ENCODE measurements around the gene PRDM16. TPM values are rescaled to one million over a fixed set of nuclear protein-coding genes. Genes with fewer than 3 reads are reported as not detected.

PRDM16 gene
- polyA plus RNA-seq, 1 donor (not counting 4 experiments of a cell fraction or from before 2014, with no cell fraction given), result 0.05 TPM

DNA sequence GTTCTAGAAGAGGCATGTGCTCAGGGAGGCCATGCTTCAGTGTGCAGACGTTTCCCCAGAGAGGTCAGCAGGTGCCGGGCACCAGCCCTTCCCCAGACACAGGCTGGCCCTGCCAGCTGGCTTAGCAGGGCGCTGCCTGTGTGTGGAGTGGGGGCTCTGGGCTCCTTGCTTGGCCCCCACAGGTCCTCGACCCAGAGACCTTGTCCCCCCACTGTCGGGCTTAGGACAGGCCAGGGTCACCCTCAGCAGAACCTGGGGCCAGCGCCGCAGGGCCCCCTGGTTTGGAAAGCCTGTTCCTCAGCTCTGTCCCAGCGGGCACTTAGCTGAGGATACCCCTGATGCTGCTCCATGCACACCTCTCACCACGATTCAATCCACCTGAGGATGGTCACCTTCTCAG, 213.2 kb downstream of the PRDM16 start:
- H3K4me3 ChIP-seq (ENCODE audit: control insufficient read depth in 2 of 3, extremely low read depth in 1 of 3, insufficient read depth in 2 of 3, low read depth in 1 of 3, low read length in 3 of 3), result no peak overlapping the region
- no peak overlapping the region for H3K9ac ChIP-seq (ENCODE audit: control insufficient read depth, extremely low read depth, insufficient read depth, low read length)
- no peaks in the 10 kb centered on the region for H3K9me3 ChIP-seq (ENCODE audit: control insufficient read depth, low read depth, low read length)
- no peak overlapping the region for H3K4me2 ChIP-seq (ENCODE audit: control insufficient read depth, extremely low read depth, insufficient read depth, low read depth, low read length)
- no peaks in the 10 kb centered on the region for H3K9me1 ChIP-seq (ENCODE audit: control insufficient read depth, extremely low read depth, insufficient read depth, low read length)
- H4K20me1 ChIP-seq (ENCODE audit: control insufficient read depth, extremely low read depth, insufficient read depth, low read length), result no peaks in the 10 kb centered on the region
- no peak overlapping the region for H3K27ac ChIP-seq (ENCODE audit: control insufficient read depth, insufficient read depth, low read length)
- no peaks in the 10 kb centered on the region for H3K79me2 ChIP-seq (ENCODE audit: control insufficient read depth, insufficient read depth, low read length)
- no peaks in the 10 kb centered on the region for H3K36me3 ChIP-seq (ENCODE audit: control insufficient read depth in 2 of 2, extremely low read depth in 1 of 2, insufficient read depth in 2 of 2, low read length in 2 of 2)
- H2AFZ ChIP-seq (ENCODE audit: control insufficient read depth, low read length), result no peak overlapping the region
- H3K27me3 ChIP-seq (ENCODE audit: control insufficient read depth, extremely low read depth, insufficient read depth, low read length), result peaks cover 4% of the 10 kb centered on the region
- TF ChIP-seq, protein P1, sequence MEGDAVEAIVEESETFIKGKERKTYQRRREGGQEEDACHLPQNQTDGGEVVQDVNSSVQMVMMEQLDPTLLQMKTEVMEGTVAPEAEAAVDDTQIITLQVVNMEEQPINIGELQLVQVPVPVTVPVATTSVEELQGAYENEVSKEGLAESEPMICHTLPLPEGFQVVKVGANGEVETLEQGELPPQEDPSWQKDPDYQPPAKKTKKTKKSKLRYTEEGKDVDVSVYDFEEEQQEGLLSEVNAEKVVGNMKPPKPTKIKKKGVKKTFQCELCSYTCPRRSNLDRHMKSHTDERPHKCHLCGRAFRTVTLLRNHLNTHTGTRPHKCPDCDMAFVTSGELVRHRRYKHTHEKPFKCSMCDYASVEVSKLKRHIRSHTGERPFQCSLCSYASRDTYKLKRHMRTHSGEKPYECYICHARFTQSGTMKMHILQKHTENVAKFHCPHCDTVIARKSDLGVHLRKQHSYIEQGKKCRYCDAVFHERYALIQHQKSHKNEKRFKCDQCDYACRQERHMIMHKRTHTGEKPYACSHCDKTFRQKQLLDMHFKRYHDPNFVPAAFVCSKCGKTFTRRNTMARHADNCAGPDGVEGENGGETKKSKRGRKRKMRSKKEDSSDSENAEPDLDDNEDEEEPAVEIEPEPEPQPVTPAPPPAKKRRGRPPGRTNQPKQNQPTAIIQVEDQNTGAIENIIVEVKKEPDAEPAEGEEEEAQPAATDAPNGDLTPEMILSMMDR (optimal IDR thresholded peaks at IDR 0.05 in 1 of 3, IDR thresholded peaks at IDR 0.05 in 1 of 3, conservative IDR thresholded peaks at IDR 0.05 in 1 of 3; ENCODE audit: extremely low read depth in 1 of 3, insufficient read depth in 2 of 3, low read length in 3 of 3), result no peak
- no peak for TF ChIP-seq EZH2 (IDR thresholded peaks at IDR 0.05; ENCODE audit: low read length)
- dilution Hi-C loops (cut with MboI; ENCODE audit: extremely low pct_ligation_motif_present, low sequenced_read_pairs), result no loop called here
- H3K4me1 ChIP-seq (ENCODE audit: control insufficient read depth, extremely low read depth, insufficient read depth, low read length), result no peaks in the 10 kb centered on the region
- DNase-seq (ENCODE audit: low read depth, low spot score) (no peak), FAIRE-seq (no peak)

- Histone ChIP-seq H3K9me3 (ENCODE audit: control insufficient read depth, low read depth, low read length) (no peaks in the 10 kb centered on the region), H3K79me2 (ENCODE audit: control insufficient read depth, insufficient read depth, low read length) (no peaks in the 10 kb centered on the region), H3K4me1 (ENCODE audit: control insufficient read depth, extremely low read depth, insufficient read depth, low read length) (no peaks in the 10 kb centered on the region), H3K4me3 (ENCODE audit: control insufficient read depth in 2 of 3, extremely low read depth in 1 of 3, insufficient read depth in 2 of 3, low read depth in 1 of 3, low read length in 3 of 3) (no peak overlapping the region), H3K4me2 (ENCODE audit: control insufficient read depth, extremely low read depth, insufficient read depth, low read depth, low read length) (no peak overlapping the region), H3K27me3 (ENCODE audit: control insufficient read depth, extremely low read depth, insufficient read depth, low read length) (peaks cover 4% of the 10 kb centered on the region), H2AFZ (ENCODE audit: control insufficient read depth, low read length) (no peak overlapping the region), H3K36me3 (ENCODE audit: control insufficient read depth in 2 of 2, extremely low read depth in 1 of 2, insufficient read depth in 2 of 2, low read length in 2 of 2) (no peaks in the 10 kb centered on the region), H3K9ac (ENCODE audit: control insufficient read depth, extremely low read depth, insufficient read depth, low read length) (no peak overlapping the region), H3K9me1 (ENCODE audit: control insufficient read depth, extremely low read depth, insufficient read depth, low read length) (no peaks in the 10 kb centered on the region), H3K27ac (ENCODE audit: control insufficient read depth, insufficient read depth, low read length) (no peak overlapping the region), H4K20me1 (ENCODE audit: control insufficient read depth, extremely low read depth, insufficient read depth, low read length) (no peaks in the 10 kb centered on the region)
- DNase-seq (ENCODE audit: low read depth, low spot score), result no peak
- TF ChIP-seq EZH2 (IDR thresholded peaks at IDR 0.05; ENCODE audit: low read length), result no peak
- TF ChIP-seq, protein P1 (optimal IDR thresholded peaks at IDR 0.05 in 1 of 3, IDR thresholded peaks at IDR 0.05 in 1 of 3, conservative IDR thresholded peaks at IDR 0.05 in 1 of 3; ENCODE audit: extremely low read depth in 1 of 3, insufficient read depth in 2 of 3, low read length in 3 of 3), result no peak
- dilution Hi-C loops (cut with MboI; ENCODE audit: extremely low pct_ligation_motif_present, low sequenced_read_pairs), result no loop called here
- FAIRE-seq, result no peak
Observed at GRCh38 chr1:3282656-3283430, 213.8 kb downstream of the PRDM16 start.
